ENCODE data around the gene CFAP65. TPM values are rescaled to one million over a fixed set of nuclear protein-coding genes. Genes with fewer than 3 reads are reported as not detected.

Gene CFAP65
- total RNA-seq, 1 donor = not detected

GRCh38 chr2:218970894-218971293 is 70.4 kb downstream of the CFAP65 start:
- Histone ChIP-seq H3K27me3 (ENCODE audit: insufficient read depth, low read length) (peaks cover 35% of the 10 kb centered on the region), H3K36me3 (ENCODE audit: insufficient read depth, low read length) (no peaks in the 10 kb centered on the region), H3K9me3 (ENCODE audit: low read depth, low read length) (no peaks in the 10 kb centered on the region), H4K20me1 (ENCODE audit: insufficient read depth, low read length) (no peaks in the 10 kb centered on the region), H3K27ac (ENCODE audit: low read depth, low read length) (no peak overlapping the region), H3K4me1 (ENCODE audit: insufficient read depth, low read length) (no peaks in the 10 kb centered on the region), H2AFZ (ENCODE audit: low read length) (no peak overlapping the region), H3K79me2 (ENCODE audit: insufficient read depth, low read length) (no peaks in the 10 kb centered on the region), H3K4me2 (ENCODE audit: insufficient read depth, low read length) (no peak overlapping the region), H3K4me3 (ENCODE audit: insufficient read depth, low read length) (no peak overlapping the region)
- TF ChIP-seq CTCF (IDR thresholded peaks at IDR 0.05; ENCODE audit: extremely low read depth, low read depth, low read length) = no peak
- no peak for DNase-seq (ENCODE audit: insufficient read length, low spot score, missing footprints)

GRCh38 chr2:218964041-218964771 is 77.1 kb downstream of the CFAP65 start:
- Histone ChIP-seq H3K4me2 (ENCODE audit: insufficient read depth, low read length) (no peak overlapping the region), H3K27ac (ENCODE audit: low read depth, low read length) (no peak overlapping the region)

GRCh38 chr2:218963601-218964000 is 77.7 kb downstream of the CFAP65 start:
- DNase-seq (ENCODE audit: insufficient read length, low spot score, missing footprints) = no peak
- Histone ChIP-seq H3K27me3 (ENCODE audit: insufficient read depth, low read length) (peaks cover 56% of the 10 kb centered on the region), H4K20me1 (ENCODE audit: insufficient read depth, low read length) (no peaks in the 10 kb centered on the region), H2AFZ (ENCODE audit: low read length) (no peak overlapping the region), H3K4me1 (ENCODE audit: insufficient read depth, low read length) (no peaks in the 10 kb centered on the region), H3K79me2 (ENCODE audit: insufficient read depth, low read length) (no peaks in the 10 kb centered on the region), H3K4me3 (ENCODE audit: insufficient read depth, low read length) (no peak overlapping the region), H3K27ac (ENCODE audit: low read depth, low read length) (no peak overlapping the region), H3K9me3 (ENCODE audit: low read depth, low read length) (no peaks in the 10 kb centered on the region), H3K4me2 (ENCODE audit: insufficient read depth, low read length) (no peak overlapping the region), H3K36me3 (ENCODE audit: insufficient read depth, low read length) (no peaks in the 10 kb centered on the region)
- TF ChIP-seq CTCF (IDR thresholded peaks at IDR 0.05; ENCODE audit: extremely low read depth, low read depth, low read length) = no peak

More at GRCh38 chr2:218964041-218964771, 77.1 kb downstream of the CFAP65 start:
- no peak overlapping the region for H2AFZ ChIP-seq (ENCODE audit: low read length)
- no peaks in the 10 kb centered on the region for H4K20me1 ChIP-seq (ENCODE audit: insufficient read depth, low read length)
- H3K36me3 ChIP-seq (ENCODE audit: insufficient read depth, low read length) = no peaks in the 10 kb centered on the region
- TF ChIP-seq CTCF (IDR thresholded peaks at IDR 0.05; ENCODE audit: extremely low read depth, low read depth, low read length) = no peak
- no peaks in the 10 kb centered on the region for H3K79me2 ChIP-seq (ENCODE audit: insufficient read depth, low read length)
- no peak overlapping the region for H3K4me3 ChIP-seq (ENCODE audit: insufficient read depth, low read length)
- no peaks in the 10 kb centered on the region for H3K9me3 ChIP-seq (ENCODE audit: low read depth, low read length)
- peak; percentile 90 for DNase-seq (ENCODE audit: insufficient read length, low spot score, missing footprints)
- peaks cover 50% of the 10 kb centered on the region for H3K27me3 ChIP-seq (ENCODE audit: insufficient read depth, low read length)
- H3K4me1 ChIP-seq (ENCODE audit: insufficient read depth, low read length) = no peaks in the 10 kb centered on the region

- Histone ChIP-seq H3K36me3 (ENCODE audit: insufficient read depth, low read length) (no peaks in the 10 kb centered on the region), H2AFZ (ENCODE audit: low read length) (no peak overlapping the region), H3K4me1 (ENCODE audit: insufficient read depth, low read length) (no peaks in the 10 kb centered on the region), H3K79me2 (ENCODE audit: insufficient read depth, low read length) (no peaks in the 10 kb centered on the region), H3K4me2 (ENCODE audit: insufficient read depth, low read length) (no peak overlapping the region), H3K27me3 (ENCODE audit: insufficient read depth, low read length) (peaks cover 58% of the 10 kb centered on the region), H4K20me1 (ENCODE audit: insufficient read depth, low read length) (no peaks in the 10 kb centered on the region), H3K27ac (ENCODE audit: low read depth, low read length) (no peak overlapping the region), H3K9me3 (ENCODE audit: low read depth, low read length) (no peaks in the 10 kb centered on the region), H3K4me3 (ENCODE audit: insufficient read depth, low read length) (no peak overlapping the region)
- DNase-seq (ENCODE audit: insufficient read length, low spot score, missing footprints) = peak; percentile 94
- TF ChIP-seq CTCF (IDR thresholded peaks at IDR 0.05; ENCODE audit: extremely low read depth, low read depth, low read length) = no peak
Measured at GRCh38 chr2:218962859-218963492, 78.3 kb downstream of the CFAP65 start.
